PC-9 (cell line): ENCODE results near the gene ULK1. TPM values are rescaled to one million over a fixed set of nuclear protein-coding genes. Genes with fewer than 3 reads are reported as not detected.

Source experiments
- BruUV-seq: library from RNA; stranded (reverse); fragments of 400-500 nt; replicated peaks from 2 replicates; lab custom pipeline; 2021; lab: Mats Ljungman, UMichigan
- CTCF ChIA-PET: fragments of 300-600 bp; sonication (Branson Sonifier 250); formaldehyde crosslinking; loops from one replicate; lab custom pipeline; 2022; ENCODE audit warnings: antibody characterized with exemption; lab: Charles Lee
- POLR2A ChIA-PET: fragments of 300-600 bp; sonication (Branson Sonifier 250); formaldehyde crosslinking; loops from one replicate; lab custom pipeline; 2022; ENCODE audit warnings: antibody characterized with exemption; ENCODE audit not compliant: unreplicated experiment; lab: Charles Lee
- DNase-seq, 2 experiments: peaks; one replicate each; pipeline versions ENCODE4 v3.0.0 to v3.0.0-alpha.2; 2015 to 2022; ENCODE audit warnings: mixed read lengths in 1 of 2
- H2AFZ ChIP-seq: fragments of 200-600 bp; sonication (generic); 2 replicates; pipeline ENCODE4 v1.8.1; 2017; ENCODE audit warnings: antibody characterized with exemption
- H3F3A ChIP-seq: fragments of 200-600 bp; sonication (generic); 2 replicates; pipeline ENCODE4 v1.8.1; 2017; ENCODE audit warnings: antibody characterized with exemption, mild to moderate bottlenecking, low read depth; ENCODE audit not compliant: insufficient read depth
- H3K27ac ChIP-seq: fragments of 200-600 bp; sonication (generic); 2 replicates; pipeline ENCODE4 v1.6.1; 2016; ENCODE audit warnings: mixed run types
- H3K27me3 ChIP-seq: fragments of 200-600 bp; sonication (generic); 2 replicates; pipeline ENCODE4 v1.6.1; 2016; ENCODE audit warnings: low read depth, mixed run types; ENCODE audit not compliant: insufficient read depth
- H3K36me3 ChIP-seq: fragments of 200-600 bp; sonication (generic); 2 replicates; pipeline ENCODE4 v1.6.1; 2016; ENCODE audit warnings: low read depth, mixed run types
- H3K4me1 ChIP-seq: fragments of 200-600 bp; sonication (generic); replicated peaks from 2 replicates; pipeline ENCODE4 v1.6.1; 2016; ENCODE audit warnings: mixed run types; ENCODE audit not compliant: insufficient read depth
- H3K4me2 ChIP-seq: fragments of 200-600 bp; sonication (generic); 2 replicates; pipeline ENCODE4 v1.6.1; 2017; ENCODE audit warnings: mixed run types
- H3K4me3 ChIP-seq: fragments of 200-600 bp; sonication (generic); 2 replicates; pipeline ENCODE4 v1.6.1; 2016; ENCODE audit warnings: mixed run types
- H3K79me2 ChIP-seq: fragments of 200-600 bp; sonication (generic); 2 replicates; pipeline ENCODE4 v1.6.1; 2017; ENCODE audit warnings: low read depth, mixed run types
- H3K9me2 ChIP-seq: fragments of 200-600 bp; sonication (generic); 2 replicates; pipeline ENCODE4 v1.8.1; 2017; ENCODE audit warnings: mild to moderate bottlenecking; ENCODE audit not compliant: insufficient read depth
- H3K9me3 ChIP-seq: fragments of 200-600 bp; sonication (generic); 2 replicates; pipeline ENCODE4 v1.8.1; 2016; ENCODE audit warnings: low read depth; ENCODE audit not compliant: insufficient read depth
- H4K20me1 ChIP-seq: fragments of 200-600 bp; sonication (generic); 2 replicates; pipeline ENCODE4 v1.8.1; 2017; ENCODE audit not compliant: insufficient read depth
- CTCF ChIP-seq: fragments of 200-600 bp; sonication (generic); conservative IDR thresholded peaks from 2 replicates; pipeline ENCODE4 v1.6.1; 2017; ENCODE audit warnings: mixed run types, antibody characterized with exemption, mild to moderate bottlenecking, moderate library complexity
- EZH2 ChIP-seq: fragments of 200-600 bp; sonication (generic); IDR thresholded peaks from 2 replicates; pipeline ENCODE4 v1.8.0; 2017; ENCODE audit warnings: antibody characterized with exemption, low read depth
- intact Hi-C: fragments of 100-400 bp; cut with micrococcal nuclease; formaldehyde crosslinking; loops from one replicate; pipeline ENCODE4 v1.10.0; 2022; ENCODE audit not compliant: unreplicated experiment
- total RNA-seq: library from RNA; stranded (reverse); gene quantifications from 2 replicates; pipeline ENCODE4 v1.2.3, GENCODE V29; 2021

ULK1 gene
- total RNA-seq, 1 experiment from 2014 or later = 70.5 TPM

GRCh38 chr12:131921866-131922769, 27.7 kb downstream of the ULK1 start:
- DNase-seq = no peak
- no peak overlapping the region for H3K27ac ChIP-seq
- peaks cover 7% of the 10 kb centered on the region; the same call in 1 of the 2 replicates for H3K36me3 ChIP-seq
- 0 out of 2 replicates have a peak, but pooled peaks cover 3% of the 10 kb centered on the region for H4K20me1 ChIP-seq
- intact Hi-C loops = no loop called here
- no peak overlapping the region for H3K4me2 ChIP-seq
- POLR2A ChIA-PET = no interaction called here
- peaks cover 10% of the 10 kb centered on the region; the same call in 1 of the 2 replicates for H3F3A ChIP-seq
- no peaks in the 10 kb centered on the region for H3K27me3 ChIP-seq
- H3K4me1 ChIP-seq = no peaks in the 10 kb centered on the region
- H3K9me3 ChIP-seq = no peaks in the 10 kb centered on the region
- TSS peak; percentile 30 for BruUV-seq
- no peaks in the 10 kb centered on the region for H3K9me2 ChIP-seq
- H2AFZ ChIP-seq = no peak overlapping the region
- CTCF ChIA-PET = no interaction called here
- H3K4me3 ChIP-seq = no peak overlapping the region
- TF ChIP-seq CTCF = no peak
- no peak for TF ChIP-seq EZH2
- no peaks in the 10 kb centered on the region for H3K79me2 ChIP-seq

- POLR2A ChIA-PET = no interaction called here
- H3K4me2 ChIP-seq = no peak overlapping the region
- no peaks in the 10 kb centered on the region for H3K4me1 ChIP-seq
- no peaks in the 10 kb centered on the region for H3K27me3 ChIP-seq
- no peak overlapping the region for H3K27ac ChIP-seq
- H3F3A ChIP-seq = peaks cover 10% of the 10 kb centered on the region; the same call in 1 of the 2 replicates
- peaks cover 7% of the 10 kb centered on the region; the same call in 1 of the 2 replicates for H3K36me3 ChIP-seq
- H2AFZ ChIP-seq = no peak overlapping the region
- DNase-seq = no peak
- H3K9me2 ChIP-seq = no peaks in the 10 kb centered on the region
- intact Hi-C loops = no loop called here
- no TSS peak for BruUV-seq
- TF ChIP-seq CTCF (no peak), EZH2 (no peak)
- no peak overlapping the region for H3K4me3 ChIP-seq
- CTCF ChIA-PET = no interaction called here
- H3K9me3 ChIP-seq = no peaks in the 10 kb centered on the region
- 0 out of 2 replicates have a peak, but pooled peaks cover 3% of the 10 kb centered on the region for H4K20me1 ChIP-seq
- H3K79me2 ChIP-seq = no peaks in the 10 kb centered on the region
Observed at GRCh38 chr12:131922772-131923171, 28.4 kb downstream of the ULK1 start.

GRCh38 chr12:131923260-131923659, 28.8 kb downstream of the ULK1 start:
- Histone ChIP-seq H2AFZ (no peak overlapping the region), H4K20me1 (0 out of 2 replicates have a peak, but pooled peaks cover 3% of the 10 kb centered on the region), H3K9me3 (no peaks in the 10 kb centered on the region), H3K27me3 (no peaks in the 10 kb centered on the region), H3F3A (peaks cover 10% of the 10 kb centered on the region; the same call in 1 of the 2 replicates), H3K9me2 (no peaks in the 10 kb centered on the region), H3K4me1 (no peaks in the 10 kb centered on the region), H3K36me3 (peaks cover 7% of the 10 kb centered on the region; the same call in 1 of the 2 replicates), H3K79me2 (no peaks in the 10 kb centered on the region), H3K4me2 (no peak overlapping the region), H3K27ac (no peak overlapping the region), H3K4me3 (no peak overlapping the region)
- CTCF ChIA-PET = no interaction called here
- DNase-seq = no peak
- POLR2A ChIA-PET = no interaction called here
- TF ChIP-seq EZH2 (no peak), CTCF (no peak)
- intact Hi-C loops = no loop called here
- no TSS peak for BruUV-seq
